HG03457 (cell line): ENCODE results near the gene ANKRD42.
A peak's percentile ranks its signal among the peaks of the same experiment; 100 is the strongest.

ENCODE experiments used
- ATAC-seq: cut with Tn5 transposase; IDR thresholded peaks from one replicate; pipeline ENCODE4 v1.9.1; 2021; ENCODE audit warnings: moderate number of reproducible peaks; ENCODE audit not compliant: unreplicated experiment

The ANKRD42 gene

DNA sequence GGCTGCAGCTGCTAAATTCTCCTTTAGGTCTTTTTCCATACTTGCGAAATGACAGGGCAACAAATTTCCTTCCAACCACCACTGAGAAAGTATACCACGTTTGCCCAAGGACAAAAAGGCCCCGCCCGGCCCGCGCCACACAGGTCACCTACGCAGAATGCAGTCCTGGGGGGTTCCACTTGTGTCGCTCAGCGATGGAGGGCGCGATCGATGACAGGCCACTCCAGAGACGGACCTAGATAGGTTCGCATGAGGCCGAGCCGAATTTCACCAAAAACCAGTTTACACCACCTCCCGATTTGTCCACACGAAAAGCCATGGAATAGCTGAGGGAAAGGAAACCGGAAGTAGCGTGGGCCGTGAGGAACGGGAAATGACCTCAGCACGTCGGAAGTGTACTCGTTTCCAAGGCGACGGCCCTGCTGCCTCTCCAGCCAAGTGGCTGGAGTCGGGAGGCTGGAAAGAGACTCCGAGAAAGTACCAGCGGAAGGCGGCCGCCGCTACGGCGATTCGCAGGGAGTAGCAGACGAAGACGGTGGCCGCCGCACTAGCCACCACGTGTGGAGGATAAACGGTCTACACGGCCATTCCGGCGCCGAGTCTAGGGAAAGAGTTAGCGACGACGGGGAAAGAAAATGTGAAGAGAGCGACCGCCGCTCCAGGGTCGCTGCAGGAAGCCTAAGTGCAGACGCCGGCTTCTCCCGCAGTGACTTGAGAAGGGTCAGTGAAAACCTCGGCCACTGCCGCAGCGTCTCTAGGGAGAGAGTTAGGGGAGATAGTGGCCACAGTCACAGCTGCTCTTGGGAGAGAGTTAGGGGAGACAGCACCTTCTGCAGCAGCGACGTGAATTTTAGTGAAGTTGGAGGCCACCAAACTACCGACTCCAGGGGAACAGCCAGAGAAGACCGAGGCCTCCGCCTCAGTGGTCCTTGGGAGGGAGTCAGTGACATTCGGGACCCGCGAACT is at the start of gene ANKRD42:
TSS of gene ANKRD42 (plus strand) at position 398 of the 966 bp plus-strand sequence. CDS start 959 bp downstream, outside the sequence.
- peak; percentile 82 for ATAC-seq

DNA sequence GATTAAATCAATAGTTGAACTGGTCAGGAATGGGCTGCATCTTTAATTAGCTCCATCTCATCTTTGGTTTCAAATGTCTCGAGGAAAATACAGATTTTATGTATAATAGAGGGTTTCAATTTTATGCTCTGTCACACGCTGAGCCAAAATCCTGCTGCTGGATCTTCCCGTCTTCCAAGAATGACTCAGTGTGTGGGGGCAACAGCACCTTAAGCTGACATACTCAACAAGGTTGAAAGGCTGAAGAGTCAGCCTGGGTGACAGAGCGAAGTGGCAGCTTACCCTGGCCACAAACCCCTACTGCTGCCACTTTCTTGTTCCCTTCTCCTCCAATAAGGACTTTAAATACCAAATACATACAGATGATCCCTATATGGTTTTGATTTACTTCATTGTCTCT is 45.6 kb upstream of the ANKRD42 start:
- ATAC-seq, result no peak

DNA sequence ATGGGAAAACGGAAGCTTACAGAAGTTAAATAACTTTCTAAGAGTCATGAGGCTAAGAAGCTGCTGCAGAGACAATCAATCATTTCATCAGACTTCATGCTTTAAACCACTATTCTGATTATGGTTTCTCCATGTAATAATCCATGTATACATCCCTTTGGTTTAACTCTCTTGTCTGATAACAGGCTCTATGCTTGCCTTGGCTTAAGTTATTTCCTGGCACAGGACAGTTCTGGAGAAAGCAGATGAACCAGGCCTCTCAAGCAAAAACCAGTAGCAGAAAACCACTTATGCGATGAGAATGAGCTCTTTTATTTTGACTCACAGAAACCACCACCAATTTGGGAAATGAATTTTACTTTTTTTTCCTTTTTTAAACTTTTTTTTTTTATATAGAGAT is 43.1 kb upstream of the ANKRD42 start:
- no peak for ATAC-seq

DNA sequence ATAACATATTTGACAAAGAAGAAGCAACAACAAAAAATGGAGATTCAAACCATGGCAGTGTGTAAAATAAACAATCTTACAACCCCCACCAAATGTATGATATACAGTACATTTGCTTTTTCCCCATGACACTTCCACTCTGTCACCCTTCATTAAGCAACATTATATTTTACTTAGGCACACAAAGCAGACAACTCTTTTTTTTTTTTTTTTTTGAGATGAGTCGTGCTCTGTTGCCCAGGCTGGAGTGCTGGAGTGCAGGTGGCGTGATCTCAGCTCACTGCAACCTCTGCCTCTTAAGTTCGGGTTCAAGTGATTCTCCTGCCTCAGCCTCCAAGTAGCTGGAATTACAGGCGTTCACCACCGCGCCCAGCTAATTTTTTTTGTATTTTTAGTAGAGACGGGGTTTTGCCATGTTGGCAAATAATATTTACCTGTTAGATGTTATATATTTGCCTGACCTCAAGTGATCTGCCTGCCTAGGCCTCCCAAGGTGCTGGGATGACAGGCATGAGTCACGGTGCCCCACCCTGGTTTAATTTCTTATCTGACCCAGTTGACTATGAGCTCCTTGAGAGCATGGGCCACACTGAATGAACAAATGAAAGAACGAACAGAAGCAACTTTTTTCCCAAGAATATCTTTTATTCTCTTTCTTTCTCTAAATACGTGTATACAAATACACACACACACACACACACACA is 42.1 kb upstream of the ANKRD42 start:
- no peak for ATAC-seq

DNA sequence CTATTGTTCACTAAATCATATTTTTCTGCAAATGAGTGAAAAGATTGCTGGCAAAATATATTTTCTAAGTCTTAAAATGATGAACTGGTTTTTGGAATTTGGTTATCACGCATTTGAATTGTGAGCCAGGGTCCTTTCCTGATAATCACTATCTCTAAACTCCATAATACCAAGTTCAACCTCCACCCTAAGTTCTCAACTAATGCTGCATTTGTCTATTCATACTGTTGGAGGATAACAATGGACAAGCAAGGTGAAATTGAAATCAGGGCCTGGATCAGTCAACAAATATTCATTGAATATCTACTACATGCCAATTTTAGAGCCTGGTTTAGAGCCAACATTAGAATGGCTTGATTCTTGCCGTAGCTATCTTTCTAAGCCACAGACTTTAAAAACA is 41.2 kb upstream of the ANKRD42 start:
- no peak for ATAC-seq

DNA sequence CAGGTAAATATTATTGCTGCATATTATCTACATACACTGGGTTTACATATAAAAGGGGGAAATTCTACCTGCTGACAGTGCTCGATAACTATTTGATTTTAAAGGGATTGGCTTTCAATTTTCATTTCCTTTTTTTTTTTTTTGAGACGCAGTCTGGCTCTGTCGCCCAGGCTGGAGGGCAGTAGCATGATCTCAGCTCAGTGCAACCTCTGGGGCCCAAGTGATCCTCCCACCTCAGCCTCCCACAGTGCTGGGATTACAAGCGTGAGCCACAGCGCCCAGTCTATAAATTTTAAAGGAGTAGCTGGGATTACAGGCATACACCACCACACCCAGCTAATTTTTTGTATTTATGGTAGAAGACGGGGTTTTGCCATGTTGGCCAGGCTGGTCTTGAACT is 39.7 kb upstream of the ANKRD42 start:
- ATAC-seq, result no peak

DNA sequence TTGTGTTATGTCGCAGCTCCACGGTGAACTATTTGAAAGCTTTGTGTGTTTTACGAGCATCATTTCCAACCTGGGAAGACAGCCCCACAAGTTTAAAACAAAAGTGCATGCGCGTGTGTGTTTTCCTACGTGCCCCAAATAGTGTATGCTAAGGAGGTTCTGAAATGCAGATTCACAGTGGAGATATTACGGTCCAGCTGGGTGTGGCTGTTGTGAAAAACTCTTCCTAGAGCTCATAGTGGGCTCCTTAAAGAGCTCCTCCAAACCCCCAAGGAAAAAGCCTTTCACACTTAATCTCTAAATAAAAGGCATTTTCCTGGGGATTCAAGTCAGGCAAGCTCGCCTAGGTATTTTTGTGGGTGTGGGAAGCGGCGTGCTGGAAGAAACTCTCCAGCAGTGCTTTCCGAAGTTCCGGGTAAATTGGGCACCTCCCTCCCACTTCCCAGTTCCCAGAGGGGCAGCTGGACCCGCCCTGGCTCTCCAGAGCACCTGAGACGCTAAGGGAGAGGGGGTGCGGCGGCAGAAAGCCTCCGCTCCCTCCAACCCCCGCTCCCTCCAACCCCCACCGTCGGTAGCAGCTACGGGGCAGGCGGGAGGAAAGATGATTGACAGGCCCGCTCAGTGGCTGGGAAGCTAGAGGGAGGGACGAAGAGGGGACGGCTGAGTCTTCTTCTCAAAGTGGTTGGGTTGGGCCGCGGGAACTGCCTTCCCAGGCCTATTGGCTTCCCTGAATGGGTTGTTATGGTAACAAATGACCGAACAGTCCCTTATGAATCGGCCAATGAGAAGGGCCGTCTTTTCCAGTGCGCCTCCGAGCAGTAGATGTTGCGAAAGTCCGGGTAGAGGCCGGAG is 37.1 kb upstream of the ANKRD42 start:
- ATAC-seq, result peak; percentile 95

DNA sequence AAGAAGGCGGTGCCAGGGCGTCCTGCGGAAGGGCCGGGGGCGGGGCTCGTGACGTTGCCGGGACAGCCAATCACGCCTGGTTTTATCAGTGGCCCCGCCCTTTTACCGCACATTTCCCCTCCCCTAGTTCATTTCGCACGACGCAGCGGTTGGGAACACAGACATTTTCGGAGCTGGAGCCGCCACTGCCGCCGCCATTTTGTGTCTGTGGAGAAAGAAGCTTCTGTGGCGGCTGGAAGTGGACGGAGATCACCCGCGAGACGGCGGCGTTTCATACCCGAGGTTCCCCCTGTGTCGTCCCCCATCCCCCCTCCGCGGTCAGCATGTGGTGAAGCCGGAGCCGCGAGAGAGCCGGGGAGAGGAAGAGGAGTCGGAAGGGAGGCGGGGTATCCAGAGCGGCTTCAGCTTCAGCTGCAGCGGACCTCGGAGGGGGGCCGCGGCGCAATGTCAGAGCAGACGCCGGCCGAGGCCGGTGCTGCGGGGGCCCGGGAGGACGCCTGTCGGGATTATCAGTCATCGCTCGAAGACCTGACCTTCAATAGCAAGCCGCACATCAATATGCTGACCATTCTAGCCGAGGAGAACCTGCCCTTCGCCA is 36.4 kb upstream of the ANKRD42 start, which contains the start of gene PCF11:
TSS of gene PCF11 (plus strand) at position 136 of the 598 bp plus-strand sequence. CDS start at position 445, 309 bp downstream.
- peak; percentile 4 for ATAC-seq

DNA sequence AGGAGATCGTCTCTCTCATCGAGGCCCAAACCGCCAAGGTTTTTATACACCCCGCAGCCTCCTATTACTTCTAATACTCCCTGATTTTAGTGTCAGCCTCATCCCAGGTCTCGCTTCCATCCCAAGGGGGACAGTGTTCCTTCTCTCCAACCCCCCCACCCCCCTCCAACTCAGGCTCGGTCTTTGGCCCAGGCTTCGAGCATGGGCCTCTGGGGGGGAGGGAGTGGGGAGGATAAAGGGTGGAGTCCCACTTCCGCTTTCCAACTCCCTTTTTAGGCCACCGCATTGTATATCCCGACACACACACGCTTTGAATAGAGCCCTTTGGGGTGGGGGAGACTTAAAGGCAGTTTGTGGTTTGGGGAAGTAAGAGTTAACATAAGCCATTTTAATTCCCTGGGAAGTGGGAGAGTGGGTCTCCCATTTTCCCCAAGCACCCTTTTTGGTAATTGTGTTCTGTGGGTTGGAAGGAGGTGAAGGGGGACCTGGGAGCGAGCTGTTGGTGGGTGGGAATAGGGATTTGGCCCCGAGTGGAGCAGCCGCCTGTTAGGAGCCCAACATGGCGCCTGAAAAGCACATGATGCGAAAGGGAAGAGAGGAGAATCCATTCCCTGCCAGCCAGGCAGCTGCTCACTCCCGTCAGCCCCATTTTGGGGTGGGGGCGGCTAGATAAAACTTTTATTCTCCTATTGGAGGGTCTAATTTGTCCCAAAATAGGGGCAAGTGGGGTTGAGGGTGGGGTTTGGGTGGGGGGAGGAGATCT is 35.7 kb upstream of the ANKRD42 start:
- no peak for ATAC-seq

DNA sequence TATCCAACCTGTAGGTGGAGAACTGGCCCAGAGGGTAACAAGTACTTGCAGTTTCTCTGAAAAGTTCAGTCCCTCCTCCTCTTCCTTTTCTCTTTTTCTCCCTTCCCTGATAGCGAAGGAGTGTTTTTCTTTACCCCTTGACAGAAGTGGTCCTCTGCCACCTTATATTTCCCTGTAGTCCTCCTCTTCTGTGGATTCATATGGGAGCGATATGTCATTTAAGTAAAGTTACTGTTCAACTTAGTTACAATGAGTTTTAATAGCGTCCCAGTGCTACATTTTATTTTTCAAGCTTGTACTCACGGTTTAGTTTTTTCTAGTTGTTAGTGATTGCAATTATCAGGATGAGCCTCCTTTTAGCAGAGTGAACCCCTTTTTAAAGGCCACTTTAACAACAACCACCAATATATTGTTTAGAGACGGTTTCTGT is 35.1 kb upstream of the ANKRD42 start:
- ATAC-seq, result no peak

DNA sequence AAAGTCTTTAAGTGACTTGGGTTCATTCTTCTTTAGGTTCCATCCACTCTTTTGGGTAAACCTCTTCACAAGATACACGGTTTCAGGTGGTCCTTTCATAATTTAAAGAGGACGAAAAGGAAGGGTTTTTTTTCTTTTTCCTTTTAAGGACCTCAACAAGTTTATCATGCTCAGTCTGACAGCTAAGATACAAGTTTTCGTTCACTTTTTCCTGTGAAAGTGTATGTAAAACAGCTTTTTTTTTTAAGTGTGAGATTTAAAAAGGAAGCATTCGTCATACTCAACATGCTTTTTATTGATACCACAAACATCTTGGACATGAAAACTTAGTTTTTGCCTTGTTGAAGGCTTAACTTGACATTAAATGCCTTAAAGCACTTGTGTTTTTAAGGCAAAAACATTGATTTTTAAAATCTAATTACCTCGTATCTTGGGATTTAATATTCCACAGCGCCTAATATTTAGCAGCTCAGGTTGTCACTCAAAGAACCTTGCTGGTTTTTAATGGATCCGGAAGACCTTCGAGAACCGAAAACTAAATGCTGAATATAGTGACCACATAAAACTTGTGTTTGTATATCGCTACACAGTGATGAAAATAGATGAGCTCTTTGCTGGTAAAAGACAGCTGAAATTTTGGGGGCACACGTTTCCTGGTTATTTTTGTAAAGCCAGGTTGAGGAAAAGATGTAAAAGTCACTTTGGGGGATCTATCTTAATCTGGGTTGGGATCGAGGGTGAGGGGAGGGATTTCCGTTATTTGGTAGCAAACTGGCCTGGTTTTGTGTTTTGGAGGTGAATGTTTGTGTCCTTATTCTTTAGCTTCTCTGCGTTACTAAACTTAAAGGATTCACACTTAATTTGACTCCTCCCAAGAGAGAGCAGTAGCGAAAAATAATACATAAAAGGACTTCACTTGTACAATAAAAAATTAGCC is 34.3 kb upstream of the ANKRD42 start:
- ATAC-seq, result no peak

DNA sequence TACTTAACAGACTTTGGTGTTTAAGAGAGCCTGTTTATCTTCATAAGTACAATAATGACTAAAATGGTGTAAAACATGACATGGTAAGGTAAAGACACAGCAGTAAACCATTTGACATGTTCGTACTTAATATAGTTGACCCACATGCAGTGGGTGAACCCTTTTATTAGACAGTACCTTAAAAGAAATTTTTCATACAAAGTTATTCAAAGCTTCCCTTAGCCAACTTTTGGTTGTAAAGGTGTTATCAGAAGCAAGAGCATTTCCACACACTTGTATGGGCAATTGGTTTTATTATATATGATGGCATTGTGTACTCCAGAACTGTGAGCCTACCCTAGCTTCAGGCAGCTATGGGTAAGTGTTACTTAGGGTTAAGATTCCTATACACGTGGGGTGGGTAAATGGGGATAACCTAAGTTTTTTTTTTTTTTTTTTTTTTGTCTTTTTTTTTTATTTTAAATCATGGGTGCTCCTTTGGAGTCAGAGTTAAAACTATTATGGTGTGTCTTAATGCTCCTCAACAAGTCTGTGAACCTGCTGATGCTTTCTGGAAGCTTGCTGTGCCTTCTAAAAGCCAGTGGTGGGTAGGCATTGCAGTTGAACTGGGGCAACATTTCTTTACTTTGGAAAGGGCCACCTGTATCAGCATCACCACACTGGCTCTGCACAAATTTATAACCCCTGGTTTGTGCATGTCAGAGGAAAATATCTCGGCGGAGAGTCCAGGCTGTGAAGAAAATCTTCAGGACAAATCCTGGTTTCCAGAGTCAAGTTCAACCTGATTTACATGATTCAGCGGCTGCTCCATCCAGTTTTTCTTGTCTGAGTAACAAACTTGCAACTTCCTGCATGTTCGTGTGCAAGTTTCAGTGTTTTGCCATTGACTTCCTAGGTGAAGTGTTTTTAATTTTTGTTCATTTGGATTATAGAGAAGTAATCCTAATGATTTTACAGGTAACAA is 33.3 kb upstream of the ANKRD42 start:
- no peak for ATAC-seq

DNA sequence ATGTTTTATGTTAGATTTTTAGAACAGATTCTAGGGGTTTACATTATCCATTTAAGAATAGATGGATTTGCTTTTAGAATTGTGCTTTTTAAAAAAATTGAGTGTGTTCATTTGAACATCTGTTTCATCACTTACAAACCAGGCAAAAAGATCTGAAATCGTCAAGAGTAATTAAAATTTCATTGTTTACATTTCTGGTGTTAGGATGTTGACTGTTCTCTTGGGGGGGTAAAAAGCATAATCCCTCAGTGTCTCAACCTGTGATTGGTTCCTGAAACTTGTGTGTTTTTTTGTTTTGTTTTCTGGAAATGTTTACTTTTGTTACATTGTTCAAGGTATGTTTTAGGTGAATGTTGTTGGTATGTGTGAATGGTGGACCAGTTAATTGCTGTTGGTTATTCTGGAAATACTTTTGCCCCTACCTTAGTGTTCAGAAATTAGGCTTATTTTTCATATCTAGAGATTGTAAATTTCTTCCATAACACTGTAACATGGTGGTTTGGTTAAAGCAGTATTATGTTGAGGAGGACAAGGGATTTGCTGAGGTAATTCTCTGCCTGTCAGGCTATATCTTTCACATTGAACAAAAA is 31.8 kb upstream of the ANKRD42 start:
- no peak for ATAC-seq

DNA sequence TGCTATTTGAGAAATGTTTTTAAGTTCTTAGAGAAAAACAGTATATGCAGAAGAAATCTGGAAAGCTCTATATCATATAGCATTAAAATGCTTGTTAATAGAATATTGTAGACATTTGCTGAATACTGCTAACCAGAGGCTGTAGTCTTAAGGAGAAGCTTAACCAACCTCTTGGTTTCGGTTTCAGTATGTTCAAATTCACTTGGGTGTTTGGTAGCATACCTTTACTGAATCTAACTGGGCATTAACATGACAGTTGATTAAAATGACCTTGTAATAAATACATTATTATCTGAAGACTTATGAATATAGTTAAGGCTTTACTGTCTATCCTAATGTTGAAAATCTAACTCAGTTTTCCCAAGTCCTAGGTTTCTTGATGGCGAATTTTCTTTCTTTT is 31.1 kb upstream of the ANKRD42 start:
- peak; percentile 39 for ATAC-seq

DNA sequence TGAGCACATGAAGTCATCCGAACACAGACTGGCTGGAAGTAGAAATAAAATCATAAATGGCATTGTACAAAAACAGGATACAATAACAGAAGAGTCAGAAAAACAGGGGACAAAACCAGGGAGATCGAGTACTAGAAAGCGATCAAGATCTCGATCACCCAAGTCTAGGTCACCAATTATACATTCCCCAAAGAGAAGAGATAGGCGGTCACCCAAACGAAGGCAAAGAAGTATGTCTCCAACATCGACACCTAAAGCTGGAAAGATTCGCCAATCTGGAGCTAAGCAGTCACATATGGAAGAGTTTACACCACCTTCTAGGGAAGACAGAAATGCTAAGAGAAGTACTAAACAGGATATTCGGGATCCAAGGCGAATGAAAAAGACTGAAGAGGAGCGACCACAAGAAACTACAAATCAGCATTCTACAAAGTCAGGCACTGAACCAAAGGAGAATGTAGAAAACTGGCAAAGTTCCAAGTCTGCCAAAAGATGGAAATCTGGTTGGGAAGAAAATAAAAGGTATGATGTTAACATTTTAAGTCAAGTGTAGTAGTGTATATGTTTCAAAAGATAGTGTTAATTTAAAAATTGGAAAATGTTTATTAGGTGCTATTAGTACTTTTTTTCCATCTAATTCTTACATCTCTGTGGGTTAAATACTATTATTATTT is 27.2 kb upstream of the ANKRD42 start:
- ATAC-seq, result no peak

DNA sequence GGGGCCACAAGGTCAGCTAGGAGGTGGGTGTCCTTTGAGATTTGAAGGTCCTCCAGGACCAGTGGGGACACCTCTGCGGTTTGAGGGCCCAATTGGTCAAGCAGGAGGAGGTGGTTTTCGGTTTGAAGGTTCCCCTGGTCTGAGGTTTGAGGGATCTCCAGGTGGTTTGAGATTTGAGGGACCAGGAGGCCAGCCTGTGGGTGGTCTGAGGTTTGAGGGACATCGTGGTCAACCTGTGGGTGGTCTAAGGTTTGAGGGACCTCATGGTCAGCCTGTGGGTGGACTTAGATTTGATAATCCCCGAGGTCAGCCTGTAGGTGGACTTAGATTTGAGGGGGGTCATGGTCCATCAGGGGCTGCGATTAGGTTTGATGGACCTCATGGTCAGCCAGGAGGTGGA is 24.8 kb upstream of the ANKRD42 start:
- ATAC-seq, result no peak

DNA sequence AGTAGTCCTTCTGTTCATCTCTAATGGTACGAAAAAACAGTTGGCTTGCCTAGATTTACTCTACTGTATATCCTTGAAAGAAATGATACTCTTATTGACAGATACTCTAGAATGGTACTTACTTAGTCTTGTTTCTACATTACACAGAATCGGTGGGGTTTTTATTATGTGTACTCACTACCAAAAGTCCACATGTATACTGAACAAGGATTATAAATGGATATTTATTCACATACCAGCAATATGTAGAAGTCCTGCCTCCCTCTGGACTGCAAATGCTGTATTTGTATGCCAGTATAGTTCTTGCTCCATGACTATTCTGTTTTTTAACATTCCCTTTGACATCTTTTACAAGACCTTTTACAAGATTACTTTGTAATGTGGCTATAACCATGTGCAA is 22.6 kb upstream of the ANKRD42 start:
- no peak for ATAC-seq
